ENCODE measurements around the gene PDCD1.
"Not testable (repeated sequence)": the region's sequence is repeated elsewhere in the genome, so short reads cannot be mapped to it uniquely, and the experiment has no call there.

PDCD1 gene

DNA sequence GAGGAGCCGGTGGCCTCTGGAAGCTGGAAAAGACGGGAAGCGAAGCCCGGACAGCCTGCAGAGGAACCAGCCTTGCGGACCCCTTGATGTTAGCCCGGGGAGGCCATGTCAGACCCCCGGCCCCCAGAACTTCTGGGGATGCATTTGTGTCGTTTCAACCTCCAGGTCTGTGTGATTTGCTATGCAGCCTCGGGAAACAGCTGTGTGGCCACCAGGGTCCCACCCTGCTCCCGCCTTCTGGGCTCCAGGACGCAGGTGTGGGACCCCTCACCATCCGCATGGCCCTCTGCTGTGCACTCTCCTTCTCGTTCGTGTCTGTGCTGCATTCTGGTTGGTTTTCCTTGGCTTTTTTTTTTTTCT, 36.5 kb downstream of the PDCD1 start:
- no peak for DNase-seq

DNA sequence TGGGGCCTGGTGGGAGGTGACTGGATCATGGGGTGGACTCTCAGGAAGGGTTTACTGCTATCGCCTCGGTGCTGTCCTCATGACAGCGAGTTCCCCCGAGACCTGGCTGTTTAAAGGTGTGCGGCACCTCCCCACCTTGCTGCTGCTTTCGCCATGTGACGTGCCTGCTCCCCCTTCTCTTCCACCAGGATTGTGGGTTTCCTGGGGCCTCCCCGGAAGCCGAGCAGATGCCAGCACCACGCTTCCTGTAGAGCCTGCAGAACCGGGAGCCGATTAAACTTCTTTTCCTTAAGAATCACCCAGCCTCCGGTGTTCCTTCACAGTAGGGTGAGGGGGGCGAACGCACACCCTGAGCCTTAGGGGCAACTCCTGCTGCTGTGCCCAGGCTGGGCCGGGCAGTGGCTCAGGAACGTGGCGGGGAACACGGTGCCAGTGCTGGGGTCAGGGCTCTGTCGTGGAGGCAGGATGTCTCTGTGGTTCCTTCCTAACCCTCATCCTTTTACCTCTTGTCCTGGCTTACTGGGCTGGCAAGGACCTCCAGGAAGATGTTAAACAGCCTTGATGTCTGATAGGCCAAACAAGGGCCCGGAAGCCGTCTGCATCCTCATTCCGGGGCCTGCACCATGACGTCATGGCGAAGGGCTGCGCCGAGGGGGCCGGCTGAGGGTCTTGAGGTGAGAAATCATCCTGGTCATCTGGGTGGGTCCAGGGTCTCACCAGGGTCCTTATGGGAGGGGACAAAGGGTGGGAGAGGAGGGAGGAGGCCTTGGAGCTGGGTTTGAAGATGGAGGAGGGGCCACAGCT, 37.0 kb downstream of the PDCD1 start:
- no peak for DNase-seq

DNA sequence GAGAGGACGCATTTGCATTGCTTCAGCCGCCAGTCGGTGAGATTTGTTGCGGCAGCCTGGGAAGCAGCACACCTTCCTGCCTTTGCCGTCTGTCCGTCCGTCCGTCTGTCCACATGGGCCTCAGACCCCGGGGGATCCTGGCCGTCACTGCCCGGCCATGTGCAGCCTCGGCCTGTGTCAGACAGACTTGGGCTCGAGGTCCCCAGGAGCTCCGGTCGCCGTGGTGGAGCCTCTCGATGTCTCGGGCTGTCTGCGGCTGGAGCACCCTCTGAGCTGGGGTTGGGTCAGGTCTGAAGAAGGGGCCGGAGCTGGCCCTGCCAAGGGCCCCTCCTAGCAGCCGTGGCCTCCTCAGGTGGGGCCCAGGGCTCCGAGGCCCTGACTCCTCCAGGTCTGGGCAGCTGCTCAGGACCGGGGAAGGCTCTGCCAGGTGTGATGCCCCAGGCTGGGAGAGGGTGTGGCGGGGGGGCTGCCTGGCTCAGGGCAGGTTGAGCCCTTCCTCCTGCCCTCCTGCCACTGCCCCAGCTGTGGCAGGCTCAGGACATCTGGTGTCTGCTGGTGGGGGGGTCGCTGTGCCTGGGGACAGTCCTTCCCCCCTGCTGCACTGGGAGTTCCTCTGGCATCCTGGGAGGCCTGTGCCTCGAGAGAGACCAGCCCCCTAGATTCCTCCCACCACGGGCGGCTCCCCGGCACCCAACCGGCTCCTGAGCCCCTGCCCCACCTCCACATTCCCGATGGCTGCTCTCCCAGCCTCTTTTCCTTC, 37.9 kb downstream of the PDCD1 start:
- DNase-seq, result no peak

DNA sequence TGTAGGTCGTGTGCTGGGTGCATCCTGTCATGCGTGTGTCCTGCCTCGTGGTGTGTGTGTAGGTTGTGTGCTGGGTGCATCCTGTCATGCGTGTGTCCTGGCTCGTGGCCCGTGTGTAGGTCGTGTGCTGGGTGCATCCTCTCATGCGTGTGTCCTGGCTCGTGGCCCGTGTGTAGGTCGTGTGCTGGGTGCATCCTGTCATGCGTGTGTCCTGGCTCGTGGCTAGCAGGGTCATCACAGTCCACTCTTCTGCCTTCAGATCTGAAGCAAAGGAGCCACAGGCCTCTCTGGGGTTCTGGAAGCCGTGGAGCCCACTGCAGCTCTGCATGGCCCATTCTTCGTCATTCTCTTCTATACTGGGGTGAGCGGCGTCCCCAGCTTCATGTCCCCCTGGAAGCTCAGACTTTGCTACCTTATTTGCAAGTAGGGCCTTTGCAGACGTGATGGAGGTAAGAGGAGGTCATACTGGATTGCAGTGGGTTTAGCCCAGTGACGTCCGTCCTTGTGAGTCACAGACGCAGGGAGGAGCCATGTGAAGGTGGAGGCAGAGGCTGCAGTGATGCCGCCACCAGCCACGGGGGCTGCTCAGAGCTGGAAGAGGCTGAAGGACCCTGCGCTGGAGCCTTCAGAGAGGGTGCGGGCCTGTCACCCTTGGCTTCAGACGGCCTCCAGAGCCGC, 38.6 kb downstream of the PDCD1 start:
- DNase-seq, result not testable (repeated sequence)

DNA sequence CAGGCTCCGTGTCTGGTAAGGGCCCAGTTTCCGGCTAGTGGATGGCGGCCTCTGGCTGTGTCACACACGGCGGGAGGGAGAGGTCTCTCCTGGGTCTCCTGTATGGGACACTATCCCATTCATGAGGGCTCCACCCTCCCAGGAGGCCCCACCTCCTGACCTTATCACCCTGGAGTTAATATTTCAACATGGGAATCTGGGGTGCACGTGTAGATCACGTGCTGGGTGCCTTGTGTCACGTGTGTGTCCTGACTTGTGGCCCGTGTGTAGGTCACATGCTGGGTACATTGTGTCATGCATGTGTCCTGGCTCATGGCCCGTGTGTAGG, 39.8 kb downstream of the PDCD1 start:
- no peak for DNase-seq

DNA sequence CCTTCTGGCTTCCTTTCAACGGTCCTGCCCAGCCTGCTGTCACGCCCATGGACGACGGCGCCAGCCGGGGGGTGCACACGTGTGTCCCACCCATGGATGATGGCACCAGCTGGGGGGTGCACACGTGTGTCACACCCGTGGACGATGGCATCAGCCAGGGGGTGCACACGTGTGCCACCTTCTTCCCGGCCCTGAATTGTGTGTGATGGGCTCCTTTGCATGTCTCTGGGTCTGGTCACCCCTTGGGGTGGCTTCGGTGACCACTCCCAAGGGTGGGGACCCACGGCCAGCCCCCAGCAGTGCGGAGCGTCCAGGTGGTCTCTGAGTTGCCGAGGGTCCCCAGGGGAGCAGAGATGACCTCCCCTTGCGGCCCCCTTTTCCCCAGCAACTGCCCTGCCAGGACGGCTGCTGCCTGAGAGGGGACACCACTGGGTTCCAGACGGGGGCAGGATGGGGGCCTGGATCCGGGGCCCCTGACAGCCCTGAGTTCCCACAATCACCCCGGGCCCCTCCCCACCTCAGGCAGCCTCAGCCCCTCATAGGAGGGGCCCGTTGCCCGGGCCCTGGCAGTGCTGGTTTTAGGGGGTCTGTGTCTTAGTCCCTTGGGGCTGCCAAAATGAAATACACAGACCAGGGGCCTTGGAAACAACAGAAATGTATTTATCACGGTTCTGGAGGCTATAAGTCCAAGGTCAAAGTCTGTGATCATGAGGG, 40.3 kb downstream of the PDCD1 start:
- no peak for DNase-seq

DNA sequence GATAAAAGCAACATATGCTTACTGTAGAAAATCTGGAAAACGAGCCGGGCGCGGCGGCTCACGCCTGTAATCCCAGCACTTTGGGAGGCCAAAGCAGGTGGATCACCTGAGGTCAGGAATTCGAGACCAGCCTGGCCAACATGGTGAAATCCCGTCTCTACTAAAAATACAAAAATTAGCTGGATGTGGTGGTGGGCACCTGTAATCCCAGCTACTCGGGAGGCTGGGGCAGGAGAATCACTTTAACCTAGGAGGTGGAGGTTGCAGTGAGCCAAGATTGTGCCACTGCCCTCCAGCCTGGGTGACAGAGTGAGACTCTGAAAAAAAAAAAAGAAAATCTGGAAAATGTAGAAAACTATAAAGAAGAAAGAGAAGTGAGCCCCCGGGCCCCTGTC, 40.9 kb downstream of the PDCD1 start:
- not testable (repeated sequence) for DNase-seq

DNA sequence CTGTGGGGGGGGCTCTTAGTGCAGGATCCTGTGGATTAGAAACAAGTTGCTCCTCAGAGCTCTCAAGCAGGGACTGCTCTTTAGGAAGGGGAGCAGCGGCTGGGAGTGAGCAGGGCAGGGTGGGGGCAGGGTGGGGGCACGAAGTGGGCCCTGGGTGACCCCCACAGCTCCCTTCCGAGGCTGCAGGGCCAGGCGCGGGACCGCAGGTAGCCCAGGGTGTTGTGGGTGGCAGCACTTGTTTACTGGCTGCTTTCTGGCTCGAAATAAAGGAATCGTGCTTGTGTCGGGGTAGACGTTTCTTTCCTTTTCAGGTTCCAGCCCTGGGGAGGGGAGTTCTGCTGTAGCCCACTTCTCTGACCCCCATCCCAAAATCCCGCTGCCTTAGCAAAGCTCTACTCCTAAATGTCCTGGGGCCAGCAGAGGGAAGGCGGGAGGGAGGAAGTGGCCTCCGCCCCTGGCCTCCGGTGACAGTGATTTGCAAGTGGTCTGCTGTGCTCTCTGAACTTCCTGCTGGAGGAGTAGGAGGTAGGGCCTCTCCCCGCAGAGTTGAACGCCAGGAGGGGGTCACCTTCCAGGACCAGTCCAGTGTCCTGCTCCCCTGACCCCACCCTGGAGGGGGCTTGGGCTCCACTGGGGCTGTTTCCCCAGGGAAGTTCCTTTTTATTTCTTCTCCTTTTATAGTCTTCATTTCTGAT, 41.4 kb downstream of the PDCD1 start:
- no peak for DNase-seq

DNA sequence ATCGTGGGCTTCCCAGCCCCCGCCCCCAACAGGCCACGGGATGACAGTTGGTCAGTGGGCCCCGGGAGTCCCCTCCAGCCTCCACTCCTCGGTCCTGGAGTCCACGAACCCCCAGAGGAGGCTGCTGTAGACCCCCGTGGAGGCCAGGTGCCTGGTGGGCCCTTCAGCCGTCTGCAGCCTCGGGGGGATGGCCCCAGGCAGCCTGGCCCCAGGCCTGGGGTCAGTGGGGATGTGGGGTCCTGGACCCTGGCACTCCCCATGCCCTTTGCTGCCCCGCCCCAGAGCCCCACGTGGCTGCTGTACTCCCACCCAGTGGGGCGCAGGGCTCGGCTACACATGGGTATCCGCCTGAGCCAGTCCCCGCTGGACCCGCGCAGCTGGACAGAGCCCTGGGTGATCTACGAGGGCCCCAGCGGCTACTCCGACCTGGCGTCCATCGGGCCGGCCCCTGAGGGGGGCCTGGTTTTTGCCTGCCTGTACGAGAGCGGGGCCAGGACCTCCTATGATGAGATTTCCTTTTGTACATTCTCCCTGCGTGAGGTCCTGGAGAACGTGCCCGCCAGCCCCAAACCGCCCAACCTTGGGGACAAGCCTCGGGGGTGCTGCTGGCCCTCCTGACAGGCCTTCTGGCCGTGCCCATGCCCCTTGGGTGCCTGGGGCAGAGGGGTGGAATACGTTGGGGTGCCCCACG, 42.1 kb downstream of the PDCD1 start:
- DNase-seq, result no peak

DNA sequence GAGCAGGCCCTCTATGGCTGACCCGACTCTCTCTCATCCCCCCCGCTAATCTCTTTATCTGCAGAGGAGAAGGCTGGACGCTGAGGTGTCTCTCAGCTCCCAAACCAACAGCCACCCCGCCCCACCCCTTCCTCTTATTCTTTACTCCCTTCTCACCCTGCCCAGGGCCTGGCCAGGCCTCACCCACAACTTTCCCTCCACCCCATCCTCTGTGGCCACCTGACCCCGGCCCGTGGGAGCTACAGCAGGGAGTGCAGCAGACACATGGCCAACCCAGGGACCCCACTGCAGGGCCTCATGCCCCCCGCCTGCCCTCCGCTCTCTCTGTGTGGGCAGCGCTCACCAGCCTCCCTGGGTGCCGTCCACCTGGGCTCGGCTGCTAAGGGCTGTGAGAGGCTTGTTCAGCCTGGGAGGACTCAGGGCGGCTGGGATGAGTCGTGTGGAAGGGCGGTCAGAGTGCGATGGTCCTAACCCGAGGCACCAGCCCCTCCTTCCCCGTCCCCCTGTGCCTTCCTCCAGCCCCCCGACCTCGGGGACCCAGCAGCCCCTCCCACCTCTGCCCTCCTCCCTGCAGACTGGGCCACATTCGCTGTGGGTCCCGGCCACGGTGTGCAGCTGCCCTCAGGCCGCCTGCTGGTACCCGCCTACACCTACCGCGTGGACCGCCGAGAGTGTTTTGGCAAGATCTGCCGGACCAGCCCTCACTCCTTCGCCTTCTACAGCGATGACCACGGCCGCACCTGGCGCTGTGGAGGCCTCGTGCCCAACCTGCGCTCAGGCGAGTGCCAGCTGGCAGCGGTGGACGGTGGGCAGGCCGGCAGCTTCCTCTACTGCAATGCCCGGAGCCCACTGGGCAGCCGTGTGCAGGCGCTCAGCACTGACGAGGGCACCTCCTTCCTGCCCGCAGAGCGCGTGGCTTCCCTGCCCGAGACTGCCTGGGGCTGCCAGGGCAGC, 42.9 kb downstream of the PDCD1 start:
- DNase-seq, result no peak

DNA sequence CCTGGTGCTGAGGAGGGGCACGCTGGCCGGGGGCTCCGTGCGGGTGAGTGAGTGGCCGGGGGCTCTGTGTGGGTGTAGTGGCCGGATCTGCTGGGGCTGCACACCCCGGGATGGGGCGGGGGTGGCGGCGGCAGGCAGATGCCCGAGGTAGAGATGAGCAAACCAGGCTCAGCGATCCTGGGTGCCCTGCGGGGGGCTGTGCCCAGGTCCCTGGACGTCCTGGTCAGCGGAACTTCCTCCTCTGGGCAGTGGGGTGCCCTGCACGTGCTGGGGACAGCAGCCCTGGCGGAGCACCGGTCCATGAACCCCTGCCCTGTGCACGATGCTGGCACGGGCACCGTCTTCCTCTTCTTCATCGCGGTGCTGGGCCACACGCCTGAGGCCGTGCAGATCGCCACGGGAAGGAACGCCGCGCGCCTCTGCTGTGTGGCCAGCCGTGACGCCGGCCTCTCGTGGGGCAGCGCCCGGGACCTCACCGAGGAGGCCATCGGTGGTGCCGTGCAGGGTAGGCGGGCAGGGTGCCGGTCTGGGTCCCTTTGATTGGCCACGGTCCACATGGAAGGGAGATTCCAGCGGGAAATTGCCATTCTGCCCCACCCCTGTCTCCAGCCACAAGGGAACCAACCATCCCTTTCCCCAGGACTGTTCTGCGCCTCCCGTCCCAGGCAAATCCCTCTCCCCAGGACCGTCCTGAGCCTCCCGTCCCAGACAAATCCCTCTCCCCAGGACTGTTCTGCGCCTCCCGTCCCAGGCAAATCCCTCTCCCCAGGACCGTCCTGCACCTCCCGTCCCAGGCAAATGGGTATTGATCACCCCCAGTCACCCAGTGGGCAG, 43.8 kb downstream of the PDCD1 start:
- no peak for DNase-seq

DNA sequence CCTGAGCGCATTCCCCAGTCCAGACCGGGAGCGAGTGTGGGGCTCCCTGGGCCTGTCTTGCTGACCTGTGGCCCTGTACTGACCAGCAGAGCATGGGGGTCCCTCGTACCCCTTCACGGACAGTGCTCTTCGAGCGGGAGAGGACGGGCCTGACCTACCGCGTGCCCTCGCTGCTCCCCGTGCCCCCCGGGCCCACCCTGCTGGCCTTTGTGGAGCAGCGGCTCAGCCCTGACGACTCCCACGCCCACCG, 44.4 kb downstream of the PDCD1 start:
- DNase-seq, result no peak

DNA sequence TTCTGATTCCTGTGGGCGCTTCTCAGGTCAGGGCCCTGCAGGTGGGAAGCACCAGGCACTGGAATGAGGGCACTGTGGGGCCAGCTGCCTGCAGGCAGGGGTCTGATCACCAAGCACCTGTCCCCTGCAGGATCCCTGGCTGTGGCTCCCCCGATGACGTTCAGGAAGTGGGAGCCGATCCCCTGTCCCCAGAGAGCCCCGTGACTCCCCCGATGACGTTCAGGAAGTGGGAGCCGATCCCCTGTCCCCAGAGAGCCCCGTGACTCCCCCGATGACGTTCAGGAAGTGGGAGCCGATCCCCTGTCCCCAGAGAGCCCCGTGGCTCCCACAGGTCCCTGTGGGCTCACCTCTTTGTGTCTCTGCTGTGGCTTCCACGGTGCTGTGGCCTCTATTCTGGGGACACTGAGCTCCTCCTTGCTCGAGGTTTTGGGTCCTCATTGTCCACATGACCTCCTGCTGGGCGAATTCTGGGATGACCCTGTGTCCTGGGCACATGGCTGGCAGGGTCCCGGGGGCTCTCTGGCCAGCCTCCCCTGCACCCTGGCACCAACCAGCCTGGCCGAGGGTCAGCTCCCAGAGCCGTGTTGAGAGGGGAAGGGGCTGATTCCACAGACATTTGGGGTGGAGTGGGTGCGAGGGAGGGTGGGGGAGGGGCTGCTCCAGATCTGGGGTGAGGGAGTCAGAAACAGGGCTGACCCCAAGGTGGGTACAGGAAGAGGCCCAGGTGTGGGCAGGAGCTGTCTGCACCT, 44.9 kb downstream of the PDCD1 start:
- DNase-seq, result no peak

DNA sequence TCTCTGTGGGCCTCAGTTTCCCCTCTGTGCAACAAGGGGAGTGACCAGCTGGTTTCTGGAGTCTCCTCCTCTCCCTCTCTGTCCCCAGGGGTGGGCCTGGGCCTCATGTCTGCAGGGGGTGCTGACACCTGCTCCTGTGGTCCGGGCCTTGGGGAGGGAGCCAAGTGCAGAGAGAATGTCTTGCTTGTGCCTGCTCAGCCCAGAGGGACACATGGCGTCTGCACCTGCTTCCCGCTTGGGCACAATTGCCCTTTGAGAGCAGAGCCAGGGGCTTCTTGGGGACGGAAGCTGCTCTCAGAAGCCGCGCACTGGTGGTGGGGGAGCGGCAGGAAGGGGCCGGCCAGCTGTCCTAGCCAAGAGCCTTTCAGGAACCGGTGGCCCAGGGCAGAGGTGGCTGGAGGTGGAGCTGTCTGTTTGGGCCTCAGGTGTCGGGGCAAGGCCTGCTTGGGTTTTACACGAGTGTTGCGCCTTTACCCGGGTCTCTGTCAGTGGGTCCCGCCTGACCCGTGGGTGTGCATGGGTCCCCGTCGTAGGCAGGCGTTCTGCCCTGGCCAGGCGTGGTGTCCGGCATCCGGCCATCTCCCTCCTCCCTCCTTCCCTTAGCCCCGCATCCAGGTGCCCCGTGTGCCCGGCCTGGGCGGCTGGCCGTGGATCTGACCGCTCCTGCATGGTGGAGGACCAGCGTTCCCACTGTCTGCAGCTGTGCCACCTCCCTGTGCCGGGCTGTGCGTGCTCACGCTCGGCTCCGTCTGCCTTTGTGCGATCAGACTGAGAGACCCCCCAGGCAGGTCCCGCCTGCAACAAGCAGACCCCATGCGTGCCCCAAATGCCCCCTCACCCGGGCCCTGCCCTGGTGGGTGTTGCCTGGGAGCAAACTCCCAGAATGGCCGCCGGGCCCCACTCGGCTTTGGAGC, 45.7 kb downstream of the PDCD1 start:
- no peak for DNase-seq

DNA sequence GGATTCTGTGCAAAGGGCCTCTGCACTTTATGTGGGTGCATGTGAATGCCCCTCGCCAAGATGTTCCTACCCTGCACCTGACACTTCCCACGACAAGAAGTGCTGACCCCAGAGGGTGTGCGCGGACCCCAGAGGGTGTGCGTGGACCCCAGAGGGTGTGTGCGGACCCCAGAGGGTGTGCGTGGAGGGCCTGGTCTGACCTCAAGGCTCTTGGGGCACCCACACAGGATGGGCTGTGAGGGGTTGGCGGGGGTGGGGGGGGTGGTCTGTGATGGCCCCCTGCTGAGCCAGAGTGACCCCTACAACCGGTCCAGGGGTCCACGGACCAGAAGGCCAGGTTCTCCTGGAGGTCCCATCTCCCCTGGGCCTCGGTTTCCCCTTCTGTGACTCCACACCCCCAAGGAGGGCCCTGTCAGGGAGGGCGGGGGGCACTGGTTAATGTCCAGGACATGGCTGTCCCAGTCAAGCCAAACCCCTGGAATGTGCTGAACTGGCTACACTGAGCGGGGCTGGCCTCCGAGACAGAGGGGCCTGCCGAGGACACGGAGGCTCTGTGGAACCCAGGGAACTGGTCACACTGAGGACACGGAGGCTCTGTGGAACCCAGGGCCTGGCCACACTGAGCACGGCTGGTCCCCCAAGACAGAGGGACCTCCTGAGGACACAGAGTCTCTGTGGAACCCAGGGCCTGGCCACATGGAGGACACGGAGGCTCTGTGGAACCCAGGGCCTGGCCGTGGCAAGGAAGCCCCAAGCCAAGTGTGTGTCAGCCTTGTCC, 46.6 kb downstream of the PDCD1 start:
- DNase-seq, result no peak

DNA sequence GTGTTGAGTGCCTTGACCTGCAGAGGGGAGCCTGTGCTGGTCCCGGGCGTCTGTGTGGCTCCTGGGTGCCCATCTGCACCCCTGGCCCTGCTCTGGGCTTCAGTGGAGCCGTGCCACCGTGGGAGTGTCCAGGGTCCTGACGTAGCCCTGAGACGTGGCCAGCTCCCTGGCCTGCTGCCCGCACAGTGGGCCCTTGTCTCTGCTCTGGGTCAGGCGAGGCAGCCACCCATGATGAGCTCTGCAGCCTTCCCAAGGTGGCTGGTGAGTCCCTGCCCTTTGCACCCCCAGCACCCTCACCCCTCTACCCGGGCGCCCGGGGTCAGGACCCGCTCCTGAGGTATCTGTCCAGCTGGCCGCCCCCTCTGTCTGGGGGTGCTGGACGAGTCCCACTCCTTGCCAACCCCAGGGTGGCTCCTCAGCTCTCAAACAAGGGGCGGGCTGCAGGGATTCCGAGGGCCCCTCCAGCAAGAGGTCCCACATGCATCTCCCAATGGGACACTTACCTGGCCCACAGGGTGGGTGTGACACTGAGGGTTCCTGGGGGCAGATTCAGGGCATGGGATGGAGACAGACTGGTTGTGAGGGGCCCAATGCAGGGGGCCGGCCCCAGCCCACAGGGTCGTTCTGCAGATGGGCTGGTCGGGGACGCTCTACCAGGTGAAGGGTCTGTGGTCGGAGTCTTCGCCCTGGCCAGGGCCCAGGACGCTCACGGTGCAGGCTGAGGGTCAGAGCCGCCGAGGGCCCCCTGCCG, 47.3 kb downstream of the PDCD1 start:
- DNase-seq, result no peak
